Right lobe of liver (tissue), 6 donors: ENCODE data around the gene CRAT. TPM values are rescaled to one million over a fixed set of nuclear protein-coding genes. Genes with fewer than 3 reads are reported as not detected.

ENCODE experiments used
- ATAC-seq, 4 donors: fragments of 200-7000 bp; cut with Tn5 transposase; one replicate each; pipeline ENCODE4 v1.9.1; 2020; ENCODE audit warnings: mild to moderate bottlenecking in 4 of 4, moderate library complexity in 4 of 4
- DNase-seq, 3 donors: peaks; one replicate each; pipeline ENCODE4 v3.0.0-alpha.2; 2020
- H3K27ac ChIP-seq, 3 donors: fragments of 200-600 bp; one replicate each; pipeline ENCODE4 v1.8.0; 2022
- H3K27me3 ChIP-seq, 2 donors: fragments of 200-600 bp; one replicate each; pipeline ENCODE4 v1.8.0; 2022
- H3K36me3 ChIP-seq, 4 donors: fragments of 200-600 bp; sonication (generic) in 1 of 4; one replicate each; pipeline versions ENCODE4 v1.5.1 to v1.8.0; 2017 to 2022; ENCODE audit warnings: control low read depth in 1 of 4
- H3K4me1 ChIP-seq, 4 donors: fragments of 200-600 bp; sonication (generic) in 1 of 4; one replicate each; pipeline versions ENCODE4 v1.5.1 to v1.8.0; 2017 to 2022; ENCODE audit warnings: control low read depth in 1 of 4
- H3K4me3 ChIP-seq, 3 donors: fragments of 200-600 bp; one replicate each; pipeline ENCODE4 v1.8.0; 2022
- H3K9me3 ChIP-seq, 4 donors: fragments of 200-600 bp; sonication (generic) in 1 of 4; one replicate each; pipeline versions ENCODE4 v1.5.1 to v1.8.0; 2017 to 2022; ENCODE audit warnings: control low read depth in 1 of 4
- POLR2A ChIP-seq: fragments of 450-650 bp; IDR thresholded peaks from one replicate; pipeline ENCODE4 v1.6.1; 2017; ENCODE audit warnings: antibody characterized with exemption, mild to moderate bottlenecking
- WGBS: methylation state at CpG from one replicate; pipeline ENCODE4 v1.1.6; 2018; ENCODE audit warnings: low coverage, low lambda C conversion rate; ENCODE audit not compliant: insufficient coverage; ENCODE audit errors: missing lambda C conversion rate; 5-methylcytosine and 5-hydroxymethylcytosine counted together
- intact Hi-C, 2 donors: fragments of 100-400 bp; cut with DNase I; formaldehyde crosslinking; loops; one replicate each; pipeline versions ENCODE4 v1.11.2 to v1.14.1; 2022
- long read RNA-seq: library from polyadenylated mRNA; unstranded; transcript quantifications from one replicate; pipeline ENCODE4 v2.0.0, GENCODE V29; 2019
- total RNA-seq, 6 experiments: library from RNA; depleted of rRNA in 2 of 6; stranded (reverse); fragments of >200 nt in 2 of 6; fragmentation: NEBNext Ultra II Directional in 3 of 6; extraction: Animal tissue kit (Norgen Biotek cat#: 25700) in 3 of 6; gene quantifications; one replicate each; pipeline versions ENCODE4 v1.1.0 to v1.2.4, GENCODE V29; 2016 to 2023
- TF ChIP-seq, protein P1 (sequence below), 4 donors: fragments of 200-600 bp in 3 of 4; fragments of 450-650 bp in 1 of 4; IDR thresholded peaks; one replicate each; pipeline versions ENCODE4 v1.5.1 to v1.8.0; 2016 to 2022; ENCODE audit warnings: antibody characterized with exemption in 4 of 4, mild to moderate bottlenecking in 2 of 4
- donor health status: DM: no; HTN: yes; CAD: no.
- donor health status: DM: no; HTN: no; CAD: no.
- donor health status: DM: no; HTN: no; CAD: no.
- donor health status: DM: no; HTN: yes; CAD: no.
- donor health status: DM: no; HTN: yes; CAD: no.

The CRAT gene
- 100 to 1,000 TPM in 4 of 6 experiments, 10 to 100 TPM in 2; 86.1 to 146 (median 104) TPM for total RNA-seq
- long read RNA-seq, transcript CRAT-201 (14 exons, 2,763 nt), result major isoform, 8 of 18 reads
- long read RNA-seq, partial matches to known transcripts, result 2 of 18 reads
- long read RNA-seq, other reads (novel, unspliced or antisense), result 5 of 18 reads

DNA sequence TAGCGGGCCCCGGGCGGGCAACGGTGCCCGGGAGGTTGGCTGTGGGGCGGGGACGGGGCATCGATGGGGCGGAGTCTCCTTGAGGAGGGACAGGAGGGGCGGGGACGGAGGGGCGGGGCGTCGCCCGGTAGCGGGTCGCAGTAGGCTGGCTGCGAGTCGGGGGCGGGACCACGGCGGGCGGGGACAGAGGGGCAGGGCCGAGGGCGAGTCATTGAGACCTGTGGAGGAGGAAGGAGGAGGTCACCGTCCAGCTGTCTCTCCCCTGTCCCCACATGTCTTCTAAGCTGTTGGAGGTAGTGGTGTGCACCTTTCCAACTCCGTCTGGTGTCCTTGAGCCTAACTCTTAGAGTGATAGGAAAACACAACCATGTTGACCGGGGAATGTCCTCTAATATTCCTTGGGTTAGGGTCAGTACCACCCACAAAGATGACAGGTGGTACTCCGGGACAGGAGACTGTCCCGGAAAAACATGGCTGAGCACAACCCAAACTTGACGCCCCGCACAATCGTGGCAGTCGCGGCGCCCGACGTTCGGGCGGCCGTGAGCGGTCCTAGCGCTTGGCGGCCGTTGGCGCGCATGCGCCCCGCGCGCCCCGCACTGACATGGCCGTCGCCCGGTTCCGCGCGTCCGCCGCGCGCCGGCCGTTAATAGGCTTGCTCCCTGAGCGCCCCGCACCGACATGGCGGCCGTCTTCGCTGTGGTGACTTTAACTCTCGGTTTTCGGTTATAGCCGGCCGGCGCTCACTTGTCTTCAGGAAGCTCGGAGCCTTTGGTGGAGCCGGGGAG lies at the start of gene CRAT, which contains the start of gene PTPA:
TSS of gene CRAT (minus strand) at position 54 of the 788 bp plus-strand sequence. CDS start 284 bp downstream, outside the sequence.
TSS of gene PTPA (plus strand) at position 676 of the 788 bp plus-strand sequence. CDS start 186 bp downstream, outside the sequence.
- intact Hi-C loops, result no loop called here
- ATAC-seq, result peak; percentile 79 to 90 (median 85)
- TF ChIP-seq, protein P1, sequence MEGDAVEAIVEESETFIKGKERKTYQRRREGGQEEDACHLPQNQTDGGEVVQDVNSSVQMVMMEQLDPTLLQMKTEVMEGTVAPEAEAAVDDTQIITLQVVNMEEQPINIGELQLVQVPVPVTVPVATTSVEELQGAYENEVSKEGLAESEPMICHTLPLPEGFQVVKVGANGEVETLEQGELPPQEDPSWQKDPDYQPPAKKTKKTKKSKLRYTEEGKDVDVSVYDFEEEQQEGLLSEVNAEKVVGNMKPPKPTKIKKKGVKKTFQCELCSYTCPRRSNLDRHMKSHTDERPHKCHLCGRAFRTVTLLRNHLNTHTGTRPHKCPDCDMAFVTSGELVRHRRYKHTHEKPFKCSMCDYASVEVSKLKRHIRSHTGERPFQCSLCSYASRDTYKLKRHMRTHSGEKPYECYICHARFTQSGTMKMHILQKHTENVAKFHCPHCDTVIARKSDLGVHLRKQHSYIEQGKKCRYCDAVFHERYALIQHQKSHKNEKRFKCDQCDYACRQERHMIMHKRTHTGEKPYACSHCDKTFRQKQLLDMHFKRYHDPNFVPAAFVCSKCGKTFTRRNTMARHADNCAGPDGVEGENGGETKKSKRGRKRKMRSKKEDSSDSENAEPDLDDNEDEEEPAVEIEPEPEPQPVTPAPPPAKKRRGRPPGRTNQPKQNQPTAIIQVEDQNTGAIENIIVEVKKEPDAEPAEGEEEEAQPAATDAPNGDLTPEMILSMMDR (IDR thresholded peaks at IDR 0.05), result no peak
- TF ChIP-seq POLR2A, result peak; percentile 95
- 2% methylated on average over 11 of the region's 77 CpGs for WGBS
- peak; percentile 99 to 100 (median 99) for DNase-seq
- Histone ChIP-seq H3K27me3 (no peaks in the 10 kb centered on the region), H3K4me3 (peak within 1 kb of the TSS; percentile 67 to 93 (median 86)), H3K4me1 (peaks cover 0 to 40% (median 5%) of the 10 kb centered on the region in 4 donors), H3K9me3 (no peaks in the 10 kb centered on the region), H3K27ac (peak within 1 kb of the TSS; percentile 91 to 93 (median 92)), H3K36me3 (peaks cover 0 to 7% (median 0%) of the 10 kb centered on the region in 4 donors)

DNA sequence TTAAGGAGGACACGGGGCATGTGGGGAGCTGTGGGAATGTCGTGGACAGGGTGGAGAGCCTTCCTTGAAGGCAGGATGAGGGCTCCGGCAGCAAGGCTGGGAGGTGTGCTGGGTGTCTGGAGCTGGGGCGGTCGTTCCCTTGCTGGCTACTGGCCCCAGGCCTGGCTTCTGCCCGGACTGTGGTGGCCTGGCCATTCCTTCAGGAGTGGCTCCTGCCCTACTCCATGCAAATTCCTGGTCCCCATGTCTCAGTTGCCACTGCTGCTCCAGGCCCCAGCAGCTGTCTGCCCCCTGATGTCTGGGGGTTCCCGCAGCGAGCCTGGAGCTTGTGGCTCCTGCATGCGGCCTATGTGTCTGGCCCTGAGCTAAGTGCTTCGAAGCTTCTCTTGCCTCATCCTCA lies 45.6 kb upstream of the CRAT start:
- H3K9me3 ChIP-seq, result no peaks in the 10 kb centered on the region
- no peak overlapping the region for H3K27ac ChIP-seq
- TF ChIP-seq, protein P1 (IDR thresholded peaks at IDR 0.05), result no peak
- TF ChIP-seq POLR2A, result no peak
- WGBS, result 87% methylated on average over 3 of the region's 10 CpGs
- DNase-seq (no peak), ATAC-seq (peak in 1 of 4 donors; percentile 16)
- H3K27me3 ChIP-seq, result no peaks in the 10 kb centered on the region
- H3K4me3 ChIP-seq, result no peak overlapping the region
- intact Hi-C loops, result loop anchor here in 1 of 2 donors (10.0 kb wide), 1 partner anchor 459 kb away; no protein-coding TSS in a partner anchor
- no peaks in the 10 kb centered on the region for H3K36me3 ChIP-seq
- H3K4me1 ChIP-seq, result no peaks in the 10 kb centered on the region

DNA sequence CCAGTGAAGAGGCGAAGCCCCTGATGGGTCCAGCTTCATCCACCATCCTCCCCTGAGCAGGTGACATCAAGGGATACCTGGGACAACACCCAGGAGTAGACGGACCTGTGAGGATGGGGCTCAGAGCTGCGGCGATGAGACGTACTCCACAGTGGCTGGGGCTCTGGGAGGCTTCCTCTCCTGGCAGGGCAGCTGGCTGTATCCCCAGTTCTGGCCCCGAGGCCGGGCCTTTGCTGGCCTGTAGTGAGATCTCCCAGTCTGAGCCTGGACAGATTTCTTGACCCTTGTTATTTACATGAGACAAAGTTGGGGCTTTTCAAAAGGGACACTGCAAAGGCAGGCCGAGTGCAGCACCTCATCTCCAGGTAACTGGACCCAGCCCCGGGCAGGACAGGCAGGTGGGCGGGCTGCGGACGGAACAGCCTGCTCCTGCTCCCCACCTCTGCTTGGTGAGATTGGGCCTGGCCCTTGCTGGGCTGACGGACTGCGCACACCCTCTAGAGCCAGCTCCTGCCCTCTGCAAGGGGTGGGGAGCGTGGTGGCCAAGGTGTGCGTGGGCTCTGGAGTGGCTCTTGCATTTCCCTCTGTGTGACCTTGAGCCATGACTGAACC lies 44.4 kb upstream of the CRAT start:
- Histone ChIP-seq H3K9me3 (no peaks in the 10 kb centered on the region), H3K27me3 (no peaks in the 10 kb centered on the region), H3K27ac (no peak overlapping the region), H3K4me3 (no peak overlapping the region), H3K4me1 (no peaks in the 10 kb centered on the region), H3K36me3 (no peaks in the 10 kb centered on the region)
- WGBS, result 68% methylated on average over 5 of the region's 16 CpGs
- intact Hi-C loops, result loop anchor here in 1 of 2 donors (10.0 kb wide), 1 partner anchor 460 kb away; no protein-coding TSS in a partner anchor
- DNase-seq (no peak), ATAC-seq (peak in 2 of 4 donors; percentile 8 to 15)
- TF ChIP-seq, protein P1 (IDR thresholded peaks at IDR 0.05), result no peak
- TF ChIP-seq POLR2A, result no peak

DNA sequence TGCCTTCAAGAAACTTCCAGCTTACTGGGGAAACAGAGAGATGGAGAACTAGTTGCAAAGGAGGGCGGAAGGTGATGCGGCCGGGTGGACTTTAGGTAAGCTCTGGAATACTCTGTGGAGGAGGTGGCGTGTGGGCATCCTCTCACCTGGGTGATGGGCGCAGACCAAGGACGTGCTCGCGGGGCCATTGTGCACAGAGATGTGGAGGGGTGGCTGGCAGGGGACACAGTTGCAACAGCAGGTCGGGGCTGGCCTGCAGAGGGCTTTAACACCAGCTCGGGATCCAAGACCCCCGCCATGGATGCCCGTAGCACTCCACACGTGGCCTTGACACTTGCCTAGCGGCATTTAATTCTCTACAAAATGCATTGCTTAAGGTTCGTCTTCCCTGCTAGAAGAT lies 40.9 kb upstream of the CRAT start:
- WGBS, result 76% methylated on average over 6 of the region's 15 CpGs
- Histone ChIP-seq H3K9me3 (no peaks in the 10 kb centered on the region), H3K4me3 (no peak overlapping the region), H3K27me3 (no peaks in the 10 kb centered on the region), H3K36me3 (peaks cover 0 to 2% (median 0%) of the 10 kb centered on the region in 4 donors), H3K4me1 (no peaks in the 10 kb centered on the region), H3K27ac (no peak overlapping the region)
- TF ChIP-seq, protein P1 (IDR thresholded peaks at IDR 0.05), result no peak
- no peak for TF ChIP-seq POLR2A
- intact Hi-C loops, result loop anchor here in 1 of 2 donors (10.0 kb wide), 1 partner anchor 463 kb away; no protein-coding TSS in a partner anchor
- ATAC-seq (no peak), DNase-seq (no peak)
